HG03064 (cell line): ENCODE data around the gene ATP2B3.

Experiments used
- ATAC-seq: cut with Tn5 transposase; IDR thresholded peaks from one replicate; pipeline ENCODE4 v1.9.1; 2021; ENCODE audit warnings: low read depth; ENCODE audit not compliant: unreplicated experiment

Gene ATP2B3

DNA sequence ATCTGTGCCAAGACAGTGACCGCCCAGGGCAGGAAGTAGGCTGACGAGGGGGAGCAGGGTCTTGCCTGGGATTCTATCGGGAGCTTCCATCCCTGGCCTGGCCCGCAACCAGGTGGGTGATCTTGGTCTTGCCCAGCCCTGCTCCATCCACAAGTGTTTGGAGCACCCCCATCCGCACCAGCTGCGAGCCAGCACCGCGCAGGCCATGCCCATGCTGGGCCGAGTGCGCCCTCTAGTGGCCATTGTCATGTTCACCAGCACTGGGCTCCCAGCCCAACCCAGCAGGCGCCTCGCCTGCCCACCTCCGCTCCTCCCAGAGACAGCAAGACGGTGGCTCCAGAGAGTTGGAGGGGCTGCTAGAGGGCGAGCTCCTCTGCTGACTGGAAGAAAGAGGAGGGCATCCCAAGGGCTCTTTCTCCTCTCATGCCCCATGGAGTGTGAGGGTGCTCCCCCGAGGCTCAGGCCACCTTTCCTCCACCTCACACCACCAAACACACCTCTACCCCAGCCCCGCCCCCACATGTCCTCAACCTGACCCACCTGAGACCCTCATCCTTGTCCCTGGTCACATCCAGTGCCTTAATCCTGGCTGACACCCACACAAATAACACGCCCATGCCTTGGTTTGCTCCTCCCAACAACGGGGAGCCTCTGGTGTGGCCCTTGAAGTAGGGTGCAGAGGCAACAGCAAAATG lies 9.8 kb upstream of the ATP2B3 start:
- ATAC-seq: no peak

DNA sequence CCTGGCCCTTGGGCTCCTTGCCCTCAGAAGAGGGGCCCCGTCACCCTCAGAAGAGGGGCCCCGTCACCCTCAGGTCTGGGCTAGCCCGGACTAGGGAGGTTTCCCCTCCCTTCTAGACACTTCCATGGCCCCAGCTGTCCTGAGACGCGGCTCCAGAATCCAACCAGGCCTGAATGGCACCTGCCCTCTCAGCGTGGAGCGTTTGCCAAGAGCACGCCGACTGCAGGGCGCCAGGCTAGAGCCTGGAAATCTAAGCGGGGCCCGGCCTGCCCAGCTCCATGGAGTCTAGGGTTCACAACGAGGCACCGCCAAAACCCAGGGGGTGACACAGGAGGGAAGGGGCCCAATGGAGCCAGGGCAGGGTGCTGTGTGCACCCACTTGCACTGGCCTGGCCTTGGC lies 7.8 kb upstream of the ATP2B3 start:
- ATAC-seq: no peak

DNA sequence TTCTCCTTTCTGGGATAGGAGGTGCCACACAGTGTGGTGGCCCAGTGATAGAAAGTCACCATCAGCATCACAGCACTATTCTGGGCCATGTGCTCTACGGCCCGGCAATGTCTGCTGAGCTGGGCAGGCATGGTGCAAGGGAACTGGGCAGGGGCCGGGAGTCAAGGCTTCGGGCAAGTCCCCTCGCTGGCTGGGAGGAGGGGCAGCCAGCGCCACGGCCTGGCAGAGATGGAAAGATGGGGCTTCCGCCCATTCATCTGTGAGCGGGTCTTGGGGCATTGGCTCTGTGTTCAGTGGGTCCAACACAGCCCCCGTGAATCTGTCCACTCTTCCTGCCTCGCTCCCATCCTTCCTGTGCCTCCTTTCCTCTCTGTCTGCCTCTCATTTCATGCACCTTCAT lies 7.1 kb upstream of the ATP2B3 start:
- no peak for ATAC-seq

DNA sequence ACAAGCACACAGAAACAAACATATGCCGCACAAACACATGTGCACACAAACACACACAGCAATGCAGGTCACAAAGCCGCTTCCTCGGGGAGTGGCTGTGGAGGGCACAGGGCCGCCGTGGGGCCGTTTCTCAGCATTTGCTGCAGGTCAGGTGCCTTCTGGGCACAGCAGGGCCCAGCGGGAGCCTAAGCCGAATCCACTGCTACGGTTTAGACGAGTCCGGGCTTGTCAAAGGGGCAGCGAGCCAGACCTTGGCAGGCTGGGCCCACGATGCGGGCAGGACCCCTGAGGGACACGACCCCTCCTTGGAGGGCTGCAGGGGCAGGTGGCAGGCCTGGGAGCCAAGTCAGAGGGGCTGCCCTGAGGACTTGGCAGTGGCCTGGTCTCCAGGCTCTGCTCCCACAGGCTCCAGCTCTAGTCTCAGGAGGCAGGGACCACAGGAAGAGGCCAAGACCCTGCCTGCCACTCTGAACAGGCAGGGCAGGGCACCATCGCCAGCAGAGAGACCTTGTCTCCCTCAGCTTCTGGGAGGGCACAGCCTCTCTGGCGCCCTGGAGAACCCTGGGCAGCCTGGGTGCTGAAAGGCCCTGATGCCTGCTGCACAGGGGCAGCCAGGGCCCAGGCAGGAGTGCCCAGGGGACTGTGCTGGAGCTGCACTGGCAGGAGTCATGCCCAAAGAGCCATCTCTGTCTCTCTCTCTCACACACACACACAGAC lies 5.5 kb upstream of the ATP2B3 start:
- ATAC-seq: no peak

DNA sequence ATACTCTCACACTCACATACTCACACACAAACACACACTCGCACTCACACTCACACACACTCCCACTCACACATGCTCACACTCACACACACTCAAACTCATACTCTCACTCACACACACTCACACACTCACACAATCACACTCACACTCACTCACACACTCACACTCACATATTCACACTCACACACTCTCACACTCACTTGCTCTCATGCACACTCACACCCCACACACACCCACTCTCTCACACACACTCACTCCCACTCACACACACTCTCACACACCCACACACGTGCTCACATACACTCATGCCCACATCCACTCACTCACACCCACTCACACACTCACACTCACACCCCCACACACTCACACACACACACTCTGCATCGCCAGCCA lies 4.9 kb upstream of the ATP2B3 start:
- ATAC-seq: no peak

DNA sequence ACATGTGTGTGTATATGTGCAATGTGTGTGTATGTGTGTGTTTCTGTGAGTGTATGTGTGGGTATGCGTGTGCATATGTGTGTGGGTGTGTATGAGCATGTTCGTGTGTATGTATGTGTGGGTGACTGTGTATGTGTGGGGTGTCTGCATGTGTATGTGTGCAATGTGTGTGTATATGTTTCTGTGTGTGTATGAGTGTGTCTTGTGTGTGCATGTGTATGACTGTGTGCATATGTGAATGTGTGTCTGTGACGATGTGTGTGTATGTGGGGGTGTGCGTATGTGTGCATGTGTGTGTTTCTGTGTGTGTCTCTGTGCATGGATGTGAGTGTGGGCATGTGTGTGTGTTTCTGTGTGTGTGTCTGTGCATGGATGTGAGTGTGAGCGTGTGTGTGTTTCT lies 4.2 kb upstream of the ATP2B3 start:
- ATAC-seq: no peak

DNA sequence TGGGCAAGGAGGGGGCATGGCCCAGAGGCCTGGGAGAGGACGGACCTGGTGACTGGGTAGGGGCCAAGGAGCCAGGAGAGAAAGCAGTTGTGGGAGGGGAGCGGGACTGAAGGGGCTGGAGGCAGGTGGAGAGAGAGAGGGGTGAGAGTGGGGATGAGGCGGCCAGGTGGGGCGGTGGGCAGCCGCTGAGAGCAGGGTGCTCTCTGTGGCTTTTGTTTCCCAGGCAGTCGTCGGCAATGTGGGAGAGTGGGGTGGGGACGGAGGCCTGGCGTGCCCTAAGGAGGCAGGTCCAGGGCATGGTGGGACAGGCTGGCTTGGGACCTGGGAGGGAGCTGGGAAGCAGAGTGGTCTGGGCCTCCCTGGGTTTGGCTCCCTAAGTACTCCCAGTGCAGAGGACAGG lies 3.2 kb upstream of the ATP2B3 start:
- no peak for ATAC-seq

DNA sequence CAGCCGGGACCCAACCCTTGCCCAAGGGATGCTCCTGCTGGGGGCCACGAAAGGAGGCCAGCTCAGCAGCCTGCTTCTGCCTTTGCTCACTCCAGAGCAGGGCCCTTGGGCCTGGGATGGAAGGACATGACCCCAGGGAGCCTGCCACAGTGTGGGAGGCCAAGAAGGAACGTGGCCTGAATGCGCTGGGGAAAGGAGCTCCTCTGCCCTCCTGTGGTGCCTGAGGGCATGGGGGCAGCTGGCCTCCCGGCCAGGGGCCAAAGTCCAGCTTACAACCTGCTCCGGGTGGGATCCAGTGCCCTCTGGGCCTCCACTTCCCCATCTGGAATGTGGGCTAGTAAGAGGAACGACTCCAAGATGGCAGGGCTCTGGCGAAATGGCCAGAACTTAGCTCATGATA lies 2.0 kb upstream of the ATP2B3 start:
- no peak for ATAC-seq

DNA sequence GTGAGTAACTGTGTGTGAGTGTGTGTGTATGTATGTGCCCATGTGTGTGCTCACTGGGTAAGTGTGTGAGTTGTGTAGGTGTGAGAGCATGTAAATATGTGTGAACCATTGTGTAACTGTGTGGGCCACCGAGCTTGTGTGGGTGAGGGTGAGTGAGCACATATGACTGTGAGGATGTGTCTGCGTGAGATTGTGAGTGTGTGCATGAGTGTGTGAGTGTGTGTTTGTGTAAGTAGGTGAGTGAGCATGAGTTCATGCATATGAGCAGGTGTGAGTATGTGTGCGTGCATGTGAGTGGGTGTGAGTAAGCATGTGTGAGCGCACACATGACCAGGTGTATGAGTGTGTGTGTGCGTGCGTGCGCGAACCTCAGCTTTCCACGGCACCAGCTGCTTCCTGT lies 1.4 kb upstream of the ATP2B3 start:
- no peak for ATAC-seq

DNA sequence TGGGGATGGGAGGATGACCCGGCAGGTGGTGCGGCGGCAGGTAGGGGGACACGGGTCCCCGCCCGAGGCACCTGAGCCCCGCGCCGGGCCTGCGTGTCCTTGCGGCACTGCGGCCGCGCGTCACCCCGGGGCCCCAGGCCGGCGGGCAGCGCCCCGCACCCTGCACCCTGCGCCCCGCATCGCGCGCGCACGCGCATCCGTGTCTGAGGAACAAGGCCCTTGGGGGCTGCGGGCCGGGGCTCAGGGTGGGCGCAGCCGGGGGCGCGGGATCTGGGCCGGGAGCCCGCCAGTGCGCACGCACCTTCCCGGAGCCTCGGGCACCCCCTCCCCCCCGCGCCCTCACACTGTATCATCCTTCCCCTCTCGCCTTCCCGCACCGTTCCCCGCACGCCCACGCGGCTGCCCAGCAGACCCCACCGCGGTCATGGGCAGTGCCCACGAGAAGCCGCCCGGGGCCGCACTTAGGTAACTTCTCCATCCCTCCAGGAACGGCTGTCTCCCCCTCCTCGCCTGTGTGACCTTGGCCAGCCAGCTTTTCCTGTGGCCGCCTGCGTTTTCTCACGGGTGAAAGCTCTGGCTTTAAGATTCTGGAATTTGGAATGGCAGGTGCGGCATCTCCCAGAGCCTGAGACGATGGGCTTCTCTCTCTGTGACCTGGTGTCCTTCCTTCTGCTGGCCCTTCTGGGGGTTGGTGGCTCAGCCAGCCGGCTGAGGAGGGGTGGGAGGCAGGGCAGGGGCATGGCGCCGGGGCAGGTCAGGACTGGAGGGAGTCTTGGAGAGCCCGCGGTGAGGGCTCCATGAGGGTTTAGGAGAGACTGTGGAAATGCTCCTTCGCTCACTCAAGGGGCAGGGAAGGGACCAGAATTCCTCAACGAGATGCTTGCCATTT lies 748 bp downstream of the ATP2B3 start:
- ATAC-seq: no peak

DNA sequence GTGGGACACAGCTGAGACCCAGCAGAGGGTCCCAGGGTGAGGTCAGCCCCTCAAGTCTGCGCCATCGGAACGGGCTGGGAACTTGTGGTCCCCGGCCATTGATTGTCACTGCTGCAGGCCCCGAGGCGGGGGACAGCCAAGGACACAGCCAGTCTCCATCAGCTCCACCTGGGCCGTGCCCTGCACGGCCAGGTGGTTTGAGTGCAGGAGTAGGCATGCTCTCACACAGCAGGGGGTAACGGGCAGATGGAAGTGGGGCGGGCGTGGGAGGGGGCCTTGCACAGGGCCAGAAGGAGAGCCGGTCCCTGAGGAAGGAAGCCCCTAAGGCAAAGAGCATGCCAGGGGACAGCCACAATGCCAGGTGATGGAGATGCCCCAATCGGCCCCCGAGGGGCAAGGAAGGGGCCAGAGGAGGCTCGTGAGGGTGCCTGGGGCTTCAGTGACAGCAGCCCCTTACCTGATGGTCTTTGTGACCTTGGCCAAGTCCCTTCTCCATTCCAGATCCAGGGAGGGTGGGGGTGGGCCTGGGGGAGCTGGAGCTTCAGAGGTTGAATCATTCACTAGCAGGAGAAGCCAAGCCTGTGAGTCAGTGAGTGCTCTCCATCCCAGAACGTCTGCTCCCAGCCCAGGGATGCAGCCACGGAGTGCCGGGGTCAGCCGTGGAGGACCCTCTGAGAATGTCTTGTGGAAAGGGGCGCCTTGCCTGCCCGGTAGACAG lies 2.3 kb downstream of the ATP2B3 start:
- no peak for ATAC-seq

DNA sequence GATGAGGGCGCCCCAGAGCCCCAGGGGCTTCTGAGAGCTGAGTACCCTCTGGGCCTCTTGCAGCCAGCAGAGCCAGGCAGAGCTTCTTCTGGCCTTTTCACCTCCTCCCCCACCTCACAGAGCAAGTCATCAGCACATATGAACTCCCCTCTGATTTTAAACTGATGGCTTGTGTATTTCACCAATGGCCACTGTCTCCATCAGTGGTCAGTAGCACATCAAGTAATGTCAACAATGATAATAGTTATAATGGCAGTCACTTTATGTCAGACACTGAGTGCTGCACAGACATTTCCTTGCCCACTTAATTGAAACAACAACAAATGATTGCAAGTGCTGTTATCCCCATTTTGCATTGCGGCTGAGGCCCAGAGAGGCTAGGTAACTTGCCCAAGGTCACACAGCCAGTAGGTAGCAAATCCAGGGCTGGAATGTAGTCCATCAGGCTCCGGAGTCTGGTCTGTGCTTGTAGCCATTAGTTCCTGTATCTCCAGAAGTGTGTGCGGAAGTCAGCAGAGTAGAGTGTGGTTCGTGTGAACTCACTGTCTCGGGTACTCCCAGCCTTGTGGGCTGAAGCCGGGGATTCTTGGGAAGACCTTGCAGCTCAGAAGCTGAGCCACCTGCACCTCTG lies 3.0 kb downstream of the ATP2B3 start:
- no peak for ATAC-seq

DNA sequence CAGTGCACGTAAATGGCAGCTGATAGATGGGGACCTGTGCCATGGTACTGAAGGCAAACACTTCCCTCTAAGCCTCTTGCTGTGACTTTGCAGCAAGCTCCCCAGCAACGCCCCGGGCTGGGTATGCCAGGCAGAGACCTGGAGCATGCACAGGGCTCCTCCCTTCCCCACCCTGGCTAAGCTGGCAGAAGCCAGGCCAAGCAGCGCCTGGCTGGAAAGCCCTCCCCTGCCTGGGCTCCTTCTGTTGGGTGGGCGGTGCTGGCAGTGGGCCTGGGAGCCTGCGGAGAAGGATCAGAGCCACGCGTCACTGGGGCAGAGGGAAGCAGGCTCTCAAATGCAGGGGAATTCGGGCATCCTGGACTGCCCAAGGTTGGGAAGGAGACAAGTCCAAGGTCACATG lies 3.6 kb downstream of the ATP2B3 start:
- no peak for ATAC-seq

DNA sequence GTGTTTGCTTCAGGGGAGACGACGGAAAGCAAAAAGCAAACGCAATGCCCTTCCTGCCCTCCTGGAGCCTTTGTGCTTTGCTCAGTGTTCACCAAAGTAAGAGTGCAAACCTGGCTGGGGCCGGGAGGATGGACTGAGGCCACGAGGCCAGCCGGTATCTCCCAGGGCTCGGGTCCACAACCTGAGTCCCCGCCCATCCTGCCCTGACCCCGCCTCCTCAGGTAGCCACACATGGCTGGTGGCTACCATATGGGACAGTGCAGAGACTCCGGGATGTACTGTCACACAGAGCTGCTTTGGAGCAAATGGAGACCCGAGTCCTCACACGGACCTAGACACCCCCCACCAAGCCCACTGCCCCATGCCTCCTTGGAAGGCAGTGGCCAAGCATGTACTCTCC lies 4.8 kb downstream of the ATP2B3 start:
- no peak for ATAC-seq

DNA sequence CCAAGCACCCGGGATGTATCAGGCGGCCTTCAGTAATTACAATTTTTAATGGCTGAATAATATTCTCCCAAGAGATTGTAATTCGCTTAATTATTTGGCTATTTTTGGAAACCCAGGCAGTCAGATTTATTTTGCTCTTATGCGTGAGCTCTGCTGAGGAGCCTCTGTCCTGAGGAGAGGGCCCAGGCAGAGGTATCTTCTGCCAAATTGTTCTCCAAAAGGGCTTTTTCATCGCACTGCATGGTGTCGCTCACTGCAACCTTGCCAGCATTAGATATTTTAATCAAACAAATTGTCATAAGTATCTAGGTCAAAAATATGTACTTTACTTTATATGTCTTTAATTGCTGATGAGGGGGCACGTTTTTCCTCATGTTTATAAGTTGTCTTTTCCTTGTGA lies 5.8 kb downstream of the ATP2B3 start:
- ATAC-seq: no peak

DNA sequence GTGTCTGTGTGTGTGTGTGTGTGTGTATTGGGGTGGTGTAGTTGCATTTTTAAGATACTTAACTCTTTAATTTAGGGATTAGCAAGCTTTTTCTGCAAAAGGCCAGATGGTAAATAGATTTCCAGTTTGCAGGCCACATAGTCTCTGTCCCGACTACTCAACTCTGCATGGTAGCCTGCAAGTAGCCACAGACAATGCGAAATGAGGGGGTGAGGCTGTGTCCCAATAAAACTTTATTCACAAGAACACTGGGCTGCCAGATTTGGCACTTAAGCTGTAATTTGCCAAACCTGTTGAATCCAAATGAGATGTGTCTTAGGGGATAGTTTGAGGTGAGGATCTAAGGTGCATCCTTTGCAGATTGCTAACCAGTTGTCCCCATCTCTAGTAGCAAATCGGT lies 6.8 kb downstream of the ATP2B3 start:
- no peak for ATAC-seq

DNA sequence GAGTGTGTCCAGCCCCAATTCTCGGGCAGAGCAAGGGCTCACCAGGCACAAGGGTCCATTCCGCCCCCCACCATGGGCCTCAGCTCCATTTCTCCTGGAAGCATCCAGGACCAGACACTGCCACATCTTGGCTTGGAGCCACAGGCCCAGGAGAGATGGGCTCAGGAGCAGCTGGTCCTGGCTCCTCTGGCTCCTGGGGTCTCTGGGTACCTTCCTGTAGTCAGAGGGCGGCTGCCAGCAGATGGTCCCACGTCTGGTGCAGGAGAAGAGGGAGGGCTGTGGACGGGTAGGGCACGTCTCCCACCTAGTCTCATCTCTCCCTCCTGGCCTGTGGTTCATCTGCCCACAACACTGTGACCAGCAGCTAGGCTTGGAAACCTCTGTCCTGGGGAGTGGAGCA lies 8.0 kb downstream of the ATP2B3 start:
- no peak for ATAC-seq

DNA sequence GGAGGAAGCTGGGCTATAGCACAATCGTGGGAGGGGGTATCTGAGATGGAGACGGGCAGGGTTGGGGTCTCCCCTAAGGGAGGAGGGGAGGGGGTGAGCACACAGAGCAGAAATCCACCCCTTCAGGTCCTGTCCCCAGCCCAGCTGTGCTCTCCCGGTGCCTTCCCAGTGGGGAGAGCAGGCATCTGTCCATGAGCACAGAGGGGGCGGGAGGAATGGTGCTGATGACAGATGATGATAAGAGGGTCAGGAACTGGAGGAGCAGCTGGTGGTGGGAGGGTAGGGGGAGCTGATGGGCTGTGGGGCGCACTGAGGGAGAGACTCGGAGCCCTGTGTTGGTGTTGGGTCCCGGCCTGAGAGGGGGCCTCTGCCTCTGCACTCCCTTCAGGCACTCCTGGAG lies 8.6 kb downstream of the ATP2B3 start:
- ATAC-seq: no peak

DNA sequence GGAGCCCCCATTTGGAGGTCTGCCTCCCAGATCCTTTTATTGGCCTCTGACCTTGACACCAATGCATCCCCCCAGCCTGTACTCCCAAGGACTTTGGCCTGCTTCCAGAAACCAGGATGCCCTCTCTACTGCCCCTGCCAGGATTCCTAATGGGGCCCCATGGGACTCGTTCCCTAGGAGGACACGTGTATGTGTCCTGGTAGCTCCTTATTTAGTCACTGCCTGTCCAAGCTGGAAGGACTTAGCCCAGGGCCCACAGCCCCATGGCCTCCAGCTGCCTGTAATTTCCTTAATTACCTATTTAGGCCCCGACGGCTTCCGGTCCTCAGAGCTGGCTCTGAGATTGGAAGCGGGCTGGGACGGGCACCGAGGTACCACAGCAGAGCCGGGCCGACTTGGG lies 9.4 kb downstream of the ATP2B3 start:
- ATAC-seq: no peak

DNA sequence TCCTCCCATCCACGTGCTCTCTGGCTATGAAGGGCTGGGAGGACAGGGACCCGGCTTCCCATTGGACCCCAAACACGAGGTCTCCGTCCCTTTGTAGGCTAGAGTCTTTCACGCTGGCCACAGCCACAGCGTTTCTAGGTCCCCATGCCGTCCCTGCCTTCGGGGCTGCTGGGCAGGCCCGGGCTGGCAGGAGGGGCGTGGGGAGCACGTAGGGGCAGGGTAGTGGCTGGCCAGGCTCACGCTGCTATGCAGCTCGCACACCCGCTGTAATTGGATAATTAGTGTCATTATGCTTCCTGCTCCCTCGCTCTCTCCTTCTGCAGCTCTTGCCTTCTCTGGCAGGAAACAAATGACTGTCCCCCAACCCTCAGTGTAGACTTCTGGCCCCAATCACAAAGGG lies 9.8 kb downstream of the ATP2B3 start:
- ATAC-seq: no peak
